Measurements from ENCODE around the gene WFDC5.

WFDC5 gene

GRCh38 chr20:45080867-45081624 is 33.9 kb downstream of the WFDC5 start:
- H3K27ac ChIP-seq: no peak overlapping the region
- no peak for TF ChIP-seq ZFX (IDR thresholded peaks at IDR 0.05; ENCODE audit: borderline replicate concordance)
- peak; percentile 41 for TF ChIP-seq CTCF (IDR thresholded peaks at IDR 0.05)

GRCh38 chr20:45077559-45077958 is 37.4 kb downstream of the WFDC5 start:
- TF ChIP-seq ZFX (IDR thresholded peaks at IDR 0.05; ENCODE audit: borderline replicate concordance) (no peak), CTCF (IDR thresholded peaks at IDR 0.05) (no peak)
- no peak overlapping the region for H3K27ac ChIP-seq

GRCh38 chr20:45073221-45073620 is 41.8 kb downstream of the WFDC5 start:
- TF ChIP-seq CTCF (IDR thresholded peaks at IDR 0.05) (no peak), ZFX (IDR thresholded peaks at IDR 0.05; ENCODE audit: borderline replicate concordance) (no peak)
- no peak overlapping the region for H3K27ac ChIP-seq

- no peak for TF ChIP-seq ZFX (IDR thresholded peaks at IDR 0.05; ENCODE audit: borderline replicate concordance)
- no peak for TF ChIP-seq CTCF (IDR thresholded peaks at IDR 0.05)
- no peak overlapping the region for H3K27ac ChIP-seq
These were observed 42.9 kb downstream of the WFDC5 start for GRCh38 chr20:45072066-45072465.

- TF ChIP-seq CTCF (IDR thresholded peaks at IDR 0.05) (no peak), ZFX (IDR thresholded peaks at IDR 0.05; ENCODE audit: borderline replicate concordance) (no peak)
- H3K27ac ChIP-seq: no peak overlapping the region
These were observed 43.9 kb downstream of the WFDC5 start for GRCh38 chr20:45070932-45071632.

GRCh38 chr20:45069261-45069660 is 45.7 kb downstream of the WFDC5 start:
- no peak overlapping the region for H3K27ac ChIP-seq
- TF ChIP-seq ZFX (IDR thresholded peaks at IDR 0.05; ENCODE audit: borderline replicate concordance): no peak
- no peak for TF ChIP-seq CTCF (IDR thresholded peaks at IDR 0.05)

- H3K27ac ChIP-seq: no peak overlapping the region
- no peak for TF ChIP-seq CTCF (IDR thresholded peaks at IDR 0.05)
- TF ChIP-seq ZFX (IDR thresholded peaks at IDR 0.05; ENCODE audit: borderline replicate concordance): no peak
These were observed 47.4 kb downstream of the WFDC5 start for GRCh38 chr20:45067558-45067957.
